ENCODE results near the gene NEO1.

The NEO1 gene

DNA sequence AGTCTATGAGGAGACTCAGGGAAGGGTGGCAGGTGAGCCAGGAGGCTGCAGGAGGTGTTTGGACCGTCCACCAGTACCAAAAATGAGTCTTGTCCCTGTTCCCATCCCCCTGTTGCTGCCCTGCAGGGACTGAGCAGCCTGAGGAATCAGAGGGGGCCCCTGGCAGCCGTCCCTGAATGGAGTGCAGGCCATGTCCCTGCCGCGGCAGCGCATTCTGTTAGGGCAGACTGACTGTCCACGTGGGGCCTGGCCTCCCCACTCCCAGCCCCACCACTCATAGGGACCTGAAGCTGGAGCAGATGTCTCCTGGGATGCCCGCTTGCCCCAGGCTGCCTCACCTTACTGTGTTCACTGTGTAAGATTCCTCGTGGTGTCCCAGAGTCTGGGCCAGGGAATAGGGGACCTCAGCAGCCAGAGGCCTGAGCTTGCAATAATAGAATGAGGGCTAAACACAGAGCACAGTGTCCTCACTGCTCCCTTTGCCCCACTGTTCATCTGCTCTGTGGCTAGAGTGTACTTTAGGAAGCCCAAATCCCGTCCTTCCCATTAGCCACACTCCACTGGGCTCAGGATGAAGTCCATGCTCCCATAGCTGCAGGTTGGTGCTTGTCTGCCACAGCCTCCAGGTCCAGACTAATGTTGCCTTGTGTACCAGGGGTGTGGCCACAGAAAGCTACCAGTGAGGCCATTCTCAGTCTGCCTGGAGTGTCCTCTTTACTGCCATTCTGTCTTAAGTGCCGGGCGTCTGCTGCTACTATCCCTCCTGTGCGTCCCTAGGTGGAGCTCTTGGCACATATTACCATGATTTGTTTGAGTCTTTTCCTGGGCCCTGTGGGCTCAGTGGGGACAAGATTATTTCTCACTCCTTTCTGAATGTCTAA is 253.3 kb downstream of the NEO1 start:
- no peak for DNase-seq (ENCODE audit: low read depth)

- DNase-seq (ENCODE audit: low read depth): no peak
Observed at GRCh38 chr15:73308305-73308704, 256.0 kb downstream of the NEO1 start.

DNA sequence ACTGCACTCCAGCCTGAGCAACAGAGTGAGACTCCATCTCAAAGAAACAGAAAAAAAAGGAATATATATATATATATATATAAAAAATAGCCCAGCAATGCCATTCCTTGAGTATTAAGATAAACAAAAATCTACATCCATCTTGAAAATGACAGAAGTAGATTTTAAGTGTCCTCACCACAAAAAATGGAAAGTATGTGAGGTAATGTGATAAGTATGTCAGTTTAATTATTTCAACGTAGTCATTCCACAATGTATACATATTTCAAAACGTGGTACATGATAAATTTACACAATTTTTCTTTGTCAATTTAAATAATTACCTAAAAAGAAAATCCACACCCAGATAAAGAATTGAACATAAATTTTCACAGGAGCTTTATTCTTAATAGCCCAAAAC is 261.6 kb downstream of the NEO1 start:
- no peak for DNase-seq (ENCODE audit: low read depth)

DNA sequence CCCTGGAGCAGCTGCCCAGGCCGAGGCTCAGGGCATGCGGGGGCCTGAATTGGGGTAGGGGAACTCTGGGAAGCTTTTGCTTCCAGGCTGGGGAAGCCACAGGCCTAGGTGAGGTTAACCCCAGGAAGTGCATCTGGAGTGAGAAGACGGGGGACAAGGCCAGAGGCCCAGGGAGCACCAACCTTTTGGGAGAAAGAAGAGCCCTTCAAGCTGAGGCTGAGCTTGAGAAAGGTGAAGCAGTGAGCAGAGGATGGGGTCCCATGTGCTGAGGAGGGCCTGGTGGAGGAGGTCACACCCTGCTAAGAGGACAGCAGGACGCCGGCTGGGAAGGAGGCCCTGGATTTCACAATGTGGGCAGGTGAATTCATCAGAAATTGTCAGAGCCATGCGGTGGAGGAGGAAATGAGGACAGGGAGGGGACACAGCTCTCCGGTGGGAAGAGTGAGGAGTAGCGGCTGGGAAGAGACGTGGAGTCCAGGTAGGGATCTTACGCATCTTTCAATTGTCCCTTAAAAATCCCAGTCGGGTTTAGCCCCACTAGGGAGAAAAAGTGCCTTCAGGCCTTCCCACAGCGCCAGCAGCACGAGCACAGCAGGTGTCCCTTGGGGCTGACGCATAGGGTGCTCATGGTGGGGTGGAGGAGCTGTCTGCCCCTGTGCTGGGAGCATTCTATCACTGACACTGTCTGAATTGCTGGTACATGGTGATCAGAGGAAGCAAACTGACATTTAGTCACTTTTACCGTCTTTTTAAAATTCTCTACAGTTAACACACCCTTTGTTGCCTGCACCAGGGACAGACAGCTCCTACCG is 265.6 kb downstream of the NEO1 start:
- no peak for DNase-seq (ENCODE audit: low read depth)

- no peak for DNase-seq (ENCODE audit: low read depth)
Observed at GRCh38 chr15:73318463-73319351, 266.4 kb downstream of the NEO1 start.

- no peak for DNase-seq (ENCODE audit: low read depth)
Observed at GRCh38 chr15:73319460-73320245, 267.4 kb downstream of the NEO1 start.

GRCh38 chr15:73320619-73321180 is 268.4 kb downstream of the NEO1 start:
- no peak for DNase-seq (ENCODE audit: low read depth)

- no peak for DNase-seq (ENCODE audit: low read depth)
Observed at GRCh38 chr15:73321496-73322450, 269.5 kb downstream of the NEO1 start.

- DNase-seq (ENCODE audit: low read depth): no peak
Observed at GRCh38 chr15:73322665-73323373, 270.6 kb downstream of the NEO1 start.

DNA sequence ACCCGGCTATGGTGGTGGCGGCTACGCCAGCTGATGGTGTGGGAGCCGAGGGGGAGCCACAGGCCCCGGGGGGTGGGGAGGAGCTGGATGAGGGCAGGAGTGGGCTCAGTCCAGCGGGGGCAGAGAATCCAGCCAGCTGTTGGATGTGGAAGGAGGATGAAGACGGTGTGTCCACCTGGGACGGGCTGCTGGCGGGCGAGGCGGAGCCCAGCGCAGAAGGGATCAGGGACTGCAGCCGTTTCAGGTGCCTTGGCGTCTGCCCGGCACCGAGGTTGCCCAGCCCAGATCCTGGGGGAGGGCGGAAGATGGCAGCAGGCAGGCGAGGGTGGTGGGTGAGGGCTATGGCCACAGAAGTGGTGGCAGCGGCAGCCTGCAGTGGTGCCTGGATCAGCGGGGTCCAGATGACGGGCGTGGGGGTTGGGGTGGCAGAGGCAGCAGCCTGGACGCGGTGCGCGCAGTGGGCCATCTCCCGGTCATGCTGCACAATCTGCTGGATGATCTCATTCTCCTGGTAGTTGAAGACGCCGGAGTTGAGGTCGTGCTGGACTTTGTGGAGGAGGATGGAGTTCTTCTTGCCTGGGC is 271.2 kb downstream of the NEO1 start:
- no peak for DNase-seq (ENCODE audit: low read depth)

DNA sequence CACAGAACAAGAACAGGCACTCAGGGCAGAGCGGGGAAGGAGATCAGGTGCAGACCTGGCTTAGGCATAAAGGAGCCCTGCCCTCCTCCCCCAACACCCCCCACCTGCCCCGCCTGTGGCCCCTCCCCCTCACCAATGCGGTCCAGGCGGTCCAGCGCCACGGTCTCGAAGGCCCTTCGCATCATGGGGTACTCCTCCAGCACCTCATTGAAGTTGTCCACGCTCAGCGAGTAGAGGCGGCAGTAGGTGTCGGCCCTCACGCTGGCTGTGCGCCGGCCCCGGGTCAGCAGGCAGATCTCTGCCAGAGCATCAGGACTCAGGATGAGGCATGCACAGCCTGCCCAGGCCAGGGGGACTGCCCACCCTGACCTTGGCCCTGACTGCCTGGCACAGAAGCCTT is 271.7 kb downstream of the NEO1 start:
- no peak for DNase-seq (ENCODE audit: low read depth)

DNA sequence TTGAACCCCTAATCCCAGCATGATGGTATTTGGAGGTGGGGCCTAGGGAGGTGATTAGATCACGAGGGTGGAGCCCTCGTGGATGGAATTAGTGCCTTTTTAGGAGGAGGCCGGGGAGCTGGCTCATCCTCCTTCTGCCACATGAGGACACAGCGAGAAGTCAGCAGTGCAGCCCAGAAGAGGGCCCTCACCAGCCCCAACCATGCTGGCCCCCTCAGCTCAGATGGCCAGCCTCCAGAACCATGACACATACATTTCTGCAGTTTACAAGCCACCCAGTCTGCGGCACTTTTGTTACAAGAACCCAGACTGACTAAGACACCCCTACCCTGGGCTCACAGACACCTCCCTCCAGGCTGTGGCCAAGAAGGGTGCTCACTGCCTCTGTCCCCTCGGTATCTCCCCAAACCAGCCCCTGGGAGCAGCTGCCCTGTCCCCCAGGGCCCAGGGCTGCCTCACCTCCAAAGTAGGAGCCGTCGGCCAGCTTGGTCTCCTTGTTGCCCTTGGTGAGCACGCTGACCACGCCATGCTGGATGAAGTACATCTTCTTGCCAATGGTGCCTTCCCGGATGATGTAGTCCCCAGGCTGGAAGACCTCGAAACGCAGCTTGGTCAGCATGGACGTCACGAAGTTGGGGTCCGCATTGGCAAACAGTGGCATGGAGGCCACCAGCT is 272.4 kb downstream of the NEO1 start:
- no peak for DNase-seq (ENCODE audit: low read depth)

GRCh38 chr15:73325191-73325861 is 273.1 kb downstream of the NEO1 start:
- no peak for DNase-seq (ENCODE audit: low read depth)

GRCh38 chr15:73326157-73326556 is 273.9 kb downstream of the NEO1 start:
- no peak for DNase-seq (ENCODE audit: low read depth)

DNA sequence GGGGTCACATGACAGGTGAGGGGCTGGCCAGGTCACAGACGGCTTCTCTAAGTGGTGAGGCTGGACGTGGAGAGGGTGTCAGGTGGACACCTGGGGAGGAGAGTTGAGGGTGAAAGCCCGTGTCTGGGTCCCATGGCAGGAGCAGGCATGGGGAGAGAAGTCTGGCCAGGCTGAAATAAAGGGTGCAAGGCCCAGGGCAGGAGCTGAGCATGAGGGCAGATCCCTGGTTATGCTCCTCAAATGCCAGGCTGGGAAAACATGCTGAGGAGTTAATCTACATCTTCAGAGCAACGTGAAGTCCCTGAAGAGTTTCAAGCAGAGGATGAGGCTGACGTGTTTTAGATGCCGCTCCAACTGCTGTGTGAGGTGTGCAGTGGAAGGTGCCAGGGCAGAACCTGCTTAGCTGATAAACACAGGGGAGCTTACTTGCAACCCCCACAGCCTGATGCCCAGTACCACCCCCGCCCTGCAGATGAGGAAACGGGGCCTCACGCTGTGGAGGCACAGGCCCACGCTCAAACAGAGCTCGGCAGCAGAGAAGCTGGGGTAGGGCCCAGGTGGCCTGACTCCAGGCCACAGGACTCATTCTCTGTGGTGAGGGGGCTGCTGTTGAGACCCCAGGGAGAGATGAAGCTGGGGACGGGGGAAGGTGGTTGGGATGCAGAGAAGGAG is 276.0 kb downstream of the NEO1 start:
- no peak for DNase-seq (ENCODE audit: low read depth)

DNA sequence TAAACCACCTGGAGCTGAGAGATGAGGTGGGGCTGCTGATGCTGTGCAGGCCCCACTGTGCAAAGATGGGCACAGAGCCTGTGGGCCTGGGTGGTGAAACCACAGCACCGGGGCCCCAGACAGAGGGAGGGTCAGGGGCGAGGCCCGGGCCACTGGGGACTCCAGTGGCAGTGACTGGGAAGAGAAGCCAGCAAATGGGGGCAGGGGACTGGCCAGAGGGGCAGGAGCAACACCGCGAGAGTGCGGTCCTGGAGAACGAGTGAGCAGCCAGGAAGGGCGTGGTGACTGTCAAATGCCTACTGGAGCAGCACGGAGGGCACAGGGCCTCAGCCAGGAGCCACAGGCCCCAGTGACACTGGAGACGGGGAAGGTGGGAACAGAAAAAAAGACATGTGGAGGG is 276.7 kb downstream of the NEO1 start:
- DNase-seq (ENCODE audit: low read depth): no peak

All from T follicular helper cell (primary cell).